AG09319 (cell line): ENCODE results near the gene PRX.
"Not testable (repeated sequence)": the region's sequence is repeated elsewhere in the genome, so short reads cannot be mapped to it uniquely, and the experiment has no call there.

ENCODE experiments used
- DNase-seq: peaks from one replicate; pipeline ENCODE4 v3.0.0-alpha.2; 2010; ENCODE audit warnings: low read depth; ENCODE audit errors: extremely low read depth
- CTCF ChIP-seq: IDR thresholded peaks from 2 replicates; pipeline ENCODE4 v1.5.1; 2011; ENCODE audit warnings: low read depth, mild to moderate bottlenecking, inconsistent platforms, low read length, moderate library complexity

PRX gene

GRCh38 chr19:40410030-40410389 is 3.2 kb downstream of the PRX start:
- DNase-seq = no peak
- TF ChIP-seq CTCF = no peak

- not testable (repeated sequence) for DNase-seq
Observed at GRCh38 chr19:40408598-40408925, 4.6 kb downstream of the PRX start.

GRCh38 chr19:40407714-40408597 is 5.2 kb downstream of the PRX start:
- no peak for DNase-seq
- TF ChIP-seq CTCF = no peak

- peak; percentile 70 for DNase-seq
- TF ChIP-seq CTCF = no peak
Observed at GRCh38 chr19:40403262-40403984, 9.8 kb downstream of the PRX start.

GRCh38 chr19:40400559-40400958 is 12.6 kb downstream of the PRX start:
- TF ChIP-seq CTCF = no peak
- no peak for DNase-seq

GRCh38 chr19:40398417-40399131 is 14.6 kb downstream of the PRX start:
- TF ChIP-seq CTCF = no peak

GRCh38 chr19:40397568-40397906 is 15.6 kb downstream of the PRX start:
- no peak for TF ChIP-seq CTCF
- DNase-seq = no peak

More at GRCh38 chr19:40398417-40399131, 14.6 kb downstream of the PRX start:
- DNase-seq = no peak
